ENCODE results near the gene WDFY4.

WDFY4 gene

DNA sequence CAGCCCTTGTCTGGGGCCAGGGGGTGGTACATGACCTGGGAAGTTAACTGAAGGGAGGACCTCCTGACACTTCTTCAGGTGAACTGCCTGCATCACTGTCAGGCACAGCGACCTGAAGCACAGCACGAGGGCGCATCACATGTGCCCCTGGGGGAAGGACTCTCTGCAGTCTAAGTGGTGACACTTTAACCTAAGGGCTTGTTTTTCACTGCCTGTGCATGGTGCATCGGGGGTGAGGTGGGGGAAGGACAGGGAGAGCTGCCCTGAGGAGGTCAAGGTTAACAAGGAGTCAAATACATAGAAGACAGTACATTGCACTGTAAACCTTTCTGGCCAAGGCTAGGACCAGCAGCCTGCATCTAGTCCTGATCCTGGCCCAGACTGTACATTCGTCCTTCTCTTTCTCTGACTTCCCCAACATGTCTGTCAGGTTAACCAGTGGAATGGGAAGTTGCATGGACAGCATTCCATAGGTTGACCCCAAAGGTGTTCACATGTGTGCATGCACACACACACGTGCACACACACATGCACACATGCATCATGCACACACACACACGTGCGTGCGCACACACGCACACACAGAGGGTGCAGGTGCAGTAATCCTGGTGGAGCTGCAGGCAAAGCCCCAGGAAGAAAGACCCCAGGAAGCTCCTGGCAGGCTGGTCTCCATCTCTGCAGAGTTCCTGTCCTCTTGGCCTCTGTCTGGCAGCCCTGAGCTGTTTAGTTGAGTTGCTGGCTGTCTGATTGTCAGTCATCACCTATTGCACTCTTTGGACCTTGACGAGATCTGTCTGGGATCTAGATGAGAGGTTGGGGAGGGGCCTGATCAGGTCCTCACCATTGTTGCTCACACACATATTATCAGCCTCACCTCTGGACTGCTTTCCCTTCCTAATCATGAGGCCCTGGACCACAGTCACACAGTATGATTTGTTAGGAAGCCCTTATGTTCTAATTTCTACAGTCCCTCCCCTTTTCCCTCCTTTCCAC is 37.8 kb downstream of the WDFY4 start:
- no peak for DNase-seq

DNA sequence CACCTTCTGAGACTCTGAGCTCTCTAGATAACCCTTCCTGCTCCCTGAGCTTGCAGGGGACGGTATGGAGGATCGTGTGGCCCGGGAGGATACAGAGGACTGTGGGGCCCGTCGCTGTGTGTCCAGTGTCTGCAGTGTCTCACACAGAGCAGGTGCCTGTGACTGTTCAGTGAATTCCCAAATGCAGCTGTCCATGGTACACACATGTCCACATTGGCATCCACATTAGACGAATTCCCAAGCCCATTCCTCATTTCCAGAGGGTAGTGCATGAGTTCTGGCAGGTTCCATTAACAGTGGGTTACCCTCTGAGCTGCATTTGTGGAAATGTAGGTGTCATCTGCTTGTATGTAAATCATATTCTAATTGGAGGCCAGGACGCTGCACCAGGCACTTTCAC is 39.5 kb downstream of the WDFY4 start:
- no peak for DNase-seq

DNA sequence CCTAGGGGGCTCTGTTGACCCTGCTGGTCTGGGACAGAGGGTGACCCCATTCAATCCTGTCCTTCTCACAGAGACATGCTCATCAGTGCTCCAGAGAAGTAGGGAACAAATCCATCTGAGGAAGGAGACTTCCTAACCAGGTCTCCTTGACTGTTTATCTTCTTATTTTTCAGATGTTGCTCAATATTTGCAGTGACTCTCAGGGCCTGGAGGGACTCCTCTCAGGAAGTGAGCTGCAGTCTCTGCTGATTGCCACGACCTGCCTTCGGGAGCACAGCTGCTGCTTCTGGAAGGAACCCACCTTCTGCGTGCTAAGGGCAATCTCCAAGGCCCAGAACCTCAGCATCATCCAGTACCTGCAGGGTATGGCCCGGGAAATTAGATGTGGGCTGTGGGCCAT is 41.0 kb downstream of the WDFY4 start:
- no peak for DNase-seq

DNA sequence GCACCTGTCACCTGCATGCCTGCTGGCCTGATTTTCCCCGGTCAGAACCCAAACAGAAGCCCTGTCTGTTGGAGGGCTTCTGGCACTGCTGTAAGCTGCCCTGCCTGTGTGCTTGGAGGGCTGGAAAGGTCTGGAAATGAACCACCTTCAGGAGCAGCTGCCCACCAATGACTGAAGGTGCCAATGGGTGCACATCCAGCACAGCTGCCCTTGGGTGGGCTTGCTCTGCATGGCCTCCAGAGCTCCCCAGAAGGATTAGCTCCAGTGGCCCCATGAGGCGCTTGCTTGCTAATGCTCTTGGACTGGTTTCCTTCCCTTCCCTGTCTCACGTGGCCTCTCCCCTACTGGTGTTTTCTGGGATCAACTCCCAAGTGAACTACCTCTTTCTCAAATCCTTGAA is 43.2 kb downstream of the WDFY4 start:
- no peak for DNase-seq

DNA sequence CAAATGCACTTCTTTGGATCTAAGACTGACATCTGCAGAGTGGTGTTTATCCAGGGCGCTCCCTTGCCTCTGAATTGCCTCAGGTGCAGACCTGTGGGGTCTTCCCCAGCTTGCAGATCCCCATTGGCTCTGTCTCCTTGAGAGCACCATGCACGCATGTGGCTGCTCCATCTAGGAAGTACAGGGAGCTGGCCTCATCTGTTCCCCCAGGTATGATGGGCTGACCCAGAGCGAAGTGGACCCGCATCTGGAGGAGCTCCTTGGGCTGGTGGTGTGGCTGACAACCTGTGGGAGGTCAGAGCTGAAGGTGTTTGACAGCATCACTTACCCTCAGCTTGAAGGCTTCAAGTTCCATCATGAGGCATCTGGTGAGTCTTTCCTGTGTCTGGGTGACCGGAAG is 44.5 kb downstream of the WDFY4 start:
- no peak for DNase-seq

DNA sequence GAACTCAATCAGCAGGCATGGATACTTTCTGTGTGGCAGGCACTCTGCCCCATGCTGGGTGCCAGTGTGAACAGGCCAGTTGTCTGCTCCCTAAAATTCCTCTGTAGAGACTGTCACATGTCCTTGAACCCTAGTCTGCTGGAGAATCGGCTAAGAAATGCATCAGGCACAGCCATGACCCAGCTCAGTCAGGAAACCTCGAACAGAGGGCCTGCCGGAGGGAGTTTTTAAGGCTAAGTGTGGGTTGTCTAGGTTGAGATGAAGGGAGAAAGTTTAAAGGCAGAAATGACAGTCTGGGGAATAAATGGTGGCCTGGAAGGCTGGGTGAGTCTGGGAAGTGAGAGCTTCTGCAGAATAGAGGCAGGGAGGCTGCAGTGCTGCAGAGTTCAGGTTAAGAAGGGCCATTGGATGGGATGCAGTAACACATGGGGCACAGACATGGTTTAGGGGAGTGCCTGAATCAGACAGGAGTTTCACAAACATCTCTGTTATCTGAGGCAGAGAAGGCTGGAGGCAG is 45.3 kb downstream of the WDFY4 start:
- DNase-seq: no peak

DNA sequence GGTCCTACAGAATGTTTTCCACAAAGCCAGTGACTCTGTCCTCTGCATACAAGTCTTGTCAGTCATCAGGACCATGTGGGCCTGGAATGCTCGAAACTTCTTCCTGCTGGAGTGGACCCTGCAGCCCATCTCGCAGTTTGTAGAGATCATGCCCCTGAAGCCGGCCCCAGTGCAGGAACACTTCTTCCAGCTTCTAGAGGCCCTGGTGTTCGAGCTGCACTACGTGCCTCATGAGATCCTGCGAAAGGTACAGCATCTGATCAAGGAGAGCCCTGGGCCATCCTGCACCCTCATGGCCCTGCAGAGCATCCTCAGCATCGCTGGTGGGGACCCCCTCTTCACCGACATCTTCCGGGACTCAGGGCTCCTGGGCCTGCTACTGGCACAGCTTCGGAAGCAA is 46.5 kb downstream of the WDFY4 start:
- no peak for DNase-seq

DNA sequence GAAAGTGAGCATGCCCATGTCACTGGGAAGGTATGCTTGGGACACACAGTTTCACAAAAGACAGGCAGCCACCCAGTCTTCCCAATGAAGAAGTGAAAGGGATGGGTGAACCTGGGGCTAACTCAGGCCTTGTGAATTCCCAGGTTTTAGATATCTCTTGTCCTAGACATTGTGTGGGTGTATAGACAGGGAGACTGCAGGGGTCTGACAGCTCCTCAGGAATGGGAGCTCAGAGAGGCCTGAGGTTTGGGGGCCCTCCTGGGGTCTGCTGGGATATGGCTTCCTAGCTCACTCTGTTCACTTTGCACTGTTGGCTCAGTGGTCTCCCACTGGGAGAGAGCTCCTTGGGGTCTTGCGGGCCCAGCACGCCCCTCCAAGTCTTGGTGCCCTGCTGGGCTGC is 47.0 kb downstream of the WDFY4 start:
- no peak for DNase-seq

DNA sequence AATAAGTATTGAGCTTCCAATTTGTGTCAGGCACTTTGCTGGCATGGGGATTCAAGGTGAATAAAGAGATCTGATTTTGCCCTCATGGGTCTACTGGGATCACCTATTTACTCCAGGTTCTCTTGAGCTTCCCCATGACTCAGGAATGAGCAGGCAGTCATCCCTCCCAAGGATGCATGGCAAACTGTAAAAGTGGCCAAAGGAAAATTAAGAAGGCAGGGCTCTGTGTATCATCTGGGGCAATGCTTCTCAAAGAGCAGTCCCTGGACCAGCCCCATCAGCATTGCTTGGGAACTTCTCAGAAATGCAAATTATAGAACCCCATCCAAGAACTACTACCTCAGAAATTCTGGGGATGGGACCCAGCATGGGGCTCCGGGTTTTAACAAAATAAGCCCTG is 48.7 kb downstream of the WDFY4 start:
- no peak for DNase-seq

DNA sequence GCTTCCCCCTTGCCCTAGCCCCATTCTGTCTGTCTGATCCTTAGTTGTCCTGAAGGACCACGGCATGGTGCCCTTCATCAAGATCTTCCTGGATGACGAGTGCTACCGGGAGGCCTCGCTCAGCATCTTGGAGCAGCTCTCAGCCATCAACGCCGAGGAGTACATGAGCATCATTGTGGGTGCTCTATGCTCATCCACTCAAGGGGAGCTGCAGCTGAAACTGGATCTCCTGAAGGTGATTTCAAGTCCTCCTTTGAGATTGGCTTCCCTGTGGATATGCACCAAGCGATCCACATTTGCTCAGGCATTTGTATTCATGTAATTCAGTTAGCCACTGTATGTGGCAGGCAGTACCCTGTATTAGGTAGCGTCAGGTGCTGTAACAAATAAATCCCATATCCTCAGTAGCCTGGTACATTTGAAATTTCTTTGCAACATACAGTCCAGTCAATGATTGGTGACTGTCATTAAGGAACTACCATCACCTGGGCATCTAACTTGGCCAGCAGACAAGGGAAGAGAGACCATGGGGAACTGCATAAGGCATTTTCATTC is 51.2 kb downstream of the WDFY4 start:
- no peak for DNase-seq

DNA sequence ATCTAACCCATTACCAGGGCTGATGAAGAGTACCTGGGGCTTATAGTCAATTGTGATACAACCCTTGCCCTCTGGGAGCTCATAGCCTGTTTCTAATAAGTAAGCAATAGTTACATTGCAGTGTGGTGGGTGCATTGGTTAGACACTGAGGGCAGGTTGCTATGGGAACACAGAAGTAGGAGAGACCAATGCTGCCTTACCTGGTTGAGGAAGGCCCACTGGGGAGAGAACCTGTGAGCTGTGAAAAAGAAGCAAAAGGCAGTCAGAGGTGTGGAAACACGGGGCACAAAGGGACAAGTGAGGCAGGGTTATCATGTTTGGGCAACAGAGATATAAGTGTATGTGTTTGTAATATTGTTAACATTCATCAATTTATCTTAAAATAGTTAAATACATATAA is 51.9 kb downstream of the WDFY4 start:
- no peak for DNase-seq

DNA sequence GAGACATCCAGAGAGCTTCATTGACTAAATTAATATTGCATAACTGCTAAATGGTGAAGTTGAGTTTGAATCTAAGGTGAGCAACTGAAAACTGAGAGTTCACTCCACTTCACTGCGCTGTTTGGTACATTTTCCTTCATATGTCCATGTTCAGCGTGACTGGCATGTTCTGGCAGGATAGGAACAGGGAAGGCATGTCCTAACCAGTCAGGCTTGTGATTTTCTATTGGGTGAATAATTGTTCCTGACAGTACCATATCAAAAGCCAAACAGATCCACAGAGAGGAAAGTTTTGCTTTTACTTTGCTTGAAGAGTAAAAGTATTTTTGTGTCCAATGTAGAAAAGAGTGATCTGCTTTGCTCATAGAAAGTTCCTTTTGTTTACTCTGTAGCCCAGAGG is 53.2 kb downstream of the WDFY4 start:
- DNase-seq: no peak

DNA sequence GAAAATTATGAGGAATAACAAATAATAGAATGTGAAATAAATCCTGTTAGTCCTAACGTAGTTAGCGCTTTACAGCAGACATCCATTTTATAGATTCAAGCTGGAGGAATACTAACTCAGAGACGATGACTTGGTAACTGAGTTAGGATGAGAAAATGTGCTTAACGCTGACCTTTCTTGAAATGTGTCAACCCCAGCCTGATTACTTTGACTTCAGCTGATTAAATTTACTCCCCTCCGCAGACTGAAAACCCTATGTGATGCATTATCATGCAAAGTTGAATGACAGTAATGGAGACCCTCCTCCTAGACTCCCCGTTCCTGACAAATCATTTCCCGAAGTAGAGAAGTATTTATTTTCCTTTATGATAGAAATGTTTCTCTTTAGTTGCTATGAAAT is 54.5 kb downstream of the WDFY4 start:
- DNase-seq: no peak

DNA sequence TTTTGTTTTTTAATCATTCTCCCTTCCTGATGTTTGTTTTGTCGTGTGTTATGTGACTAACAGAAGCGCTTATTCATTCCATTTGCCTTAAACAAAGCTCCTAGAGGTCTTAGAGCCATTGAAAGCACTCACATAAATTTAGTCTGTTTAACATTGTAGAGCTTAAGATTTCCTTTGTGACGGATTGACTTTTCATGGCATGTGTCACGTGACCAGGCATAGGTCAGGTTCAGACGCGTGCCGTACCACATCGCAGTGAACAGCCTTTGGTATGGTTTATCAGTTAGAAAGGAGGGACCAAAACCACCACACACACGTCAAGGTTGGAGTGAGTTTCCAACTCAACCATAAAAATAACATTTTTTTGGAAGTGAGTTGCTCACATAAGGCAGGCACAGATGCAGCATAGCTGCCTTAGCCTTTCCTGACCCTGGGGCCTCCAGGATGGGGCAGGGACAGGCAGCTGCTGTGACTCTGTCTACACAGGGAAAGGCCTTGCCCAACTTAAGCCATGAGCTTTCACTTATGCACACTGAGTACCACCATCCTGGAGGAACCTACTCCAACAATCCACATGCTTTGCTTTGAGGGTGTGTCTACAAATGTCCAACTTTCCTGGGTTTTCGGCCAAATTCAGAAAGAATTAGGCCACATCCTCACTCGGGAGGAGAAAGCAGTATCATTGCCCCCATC is 55.5 kb downstream of the WDFY4 start:
- no peak for DNase-seq

DNA sequence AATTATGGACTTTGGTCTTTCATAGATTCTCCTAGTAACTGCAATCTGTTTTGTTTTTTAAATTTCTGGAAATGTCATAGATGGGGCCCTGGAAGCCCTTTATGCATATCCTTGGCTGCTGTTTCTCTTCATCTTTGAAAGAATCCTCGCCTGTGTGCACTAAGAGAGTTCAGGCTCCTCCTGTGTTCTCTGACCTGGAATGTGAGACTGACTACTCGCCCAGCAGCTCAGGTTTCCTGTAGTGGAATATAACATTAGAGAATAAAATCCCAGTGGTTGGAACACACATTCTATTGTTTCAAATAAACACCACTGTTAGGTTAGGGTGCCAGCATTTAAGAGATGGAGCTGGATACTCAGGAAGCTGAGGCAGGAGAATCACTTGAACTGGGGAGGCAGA is 56.3 kb downstream of the WDFY4 start:
- no peak for DNase-seq

DNA sequence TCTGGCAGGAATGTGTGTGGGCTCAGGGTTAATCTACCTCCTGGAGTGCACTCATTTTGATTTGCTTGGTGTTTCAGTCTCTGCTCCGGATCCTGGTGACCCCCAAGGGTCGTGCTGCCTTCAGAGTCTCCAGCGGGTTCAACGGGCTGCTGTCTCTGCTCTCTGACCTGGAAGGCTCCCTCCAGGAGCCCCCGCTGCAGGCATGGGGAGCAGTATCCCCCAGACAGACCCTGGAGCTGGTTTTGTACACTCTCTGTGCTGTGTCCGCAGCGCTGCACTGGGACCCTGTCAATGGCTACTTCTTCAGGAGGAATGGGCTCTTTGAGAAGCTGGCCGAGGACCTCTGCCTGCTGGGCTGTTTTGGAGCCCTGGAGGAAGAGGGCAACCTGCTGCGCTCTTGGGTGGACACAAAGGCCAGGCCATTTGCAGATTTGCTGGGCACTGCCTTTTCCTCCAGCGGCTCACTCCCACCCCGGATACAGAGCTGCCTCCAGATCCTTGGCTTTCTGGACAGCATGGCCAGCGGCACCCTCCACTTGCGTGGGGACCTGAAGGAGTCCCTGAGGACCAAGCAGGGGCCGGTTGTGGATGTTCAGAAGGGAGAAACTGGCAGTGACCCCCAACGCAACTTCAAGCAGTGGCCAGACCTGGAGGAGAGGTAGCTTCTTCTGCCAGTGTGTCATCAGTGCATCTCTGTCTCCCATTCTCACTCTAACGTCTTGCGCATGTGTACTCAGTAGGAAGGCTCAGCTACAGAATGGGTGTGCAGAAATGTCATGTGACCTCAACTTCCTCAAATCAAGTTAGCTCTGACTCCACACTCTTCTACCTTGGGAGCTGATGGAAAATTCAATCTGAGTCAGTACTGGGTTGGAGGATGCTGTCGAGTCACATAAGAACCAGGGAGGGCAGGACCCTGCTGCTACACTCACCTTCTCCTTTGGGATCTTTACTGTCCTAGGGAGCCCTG is 58.5 kb downstream of the WDFY4 start:
- DNase-seq: no peak

DNA sequence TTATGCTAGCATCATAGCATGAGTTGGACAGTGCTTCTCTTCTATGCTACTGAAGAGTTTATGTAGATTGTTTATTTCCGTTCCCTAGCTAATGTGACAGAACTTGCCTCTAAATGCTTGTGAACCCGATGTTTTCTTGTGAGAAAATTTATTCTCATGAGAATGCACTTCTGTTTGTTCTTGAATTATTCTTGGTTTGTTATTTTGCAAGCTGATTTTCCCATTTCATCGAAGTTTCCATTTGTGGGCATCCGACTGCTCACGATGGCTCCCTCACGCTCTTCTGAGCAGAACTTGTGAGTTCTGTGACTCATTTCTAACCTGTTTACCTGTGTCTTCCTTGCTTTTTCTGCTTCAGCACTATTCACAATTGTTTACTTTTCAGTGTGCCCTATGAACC is 59.9 kb downstream of the WDFY4 start:
- DNase-seq: no peak

DNA sequence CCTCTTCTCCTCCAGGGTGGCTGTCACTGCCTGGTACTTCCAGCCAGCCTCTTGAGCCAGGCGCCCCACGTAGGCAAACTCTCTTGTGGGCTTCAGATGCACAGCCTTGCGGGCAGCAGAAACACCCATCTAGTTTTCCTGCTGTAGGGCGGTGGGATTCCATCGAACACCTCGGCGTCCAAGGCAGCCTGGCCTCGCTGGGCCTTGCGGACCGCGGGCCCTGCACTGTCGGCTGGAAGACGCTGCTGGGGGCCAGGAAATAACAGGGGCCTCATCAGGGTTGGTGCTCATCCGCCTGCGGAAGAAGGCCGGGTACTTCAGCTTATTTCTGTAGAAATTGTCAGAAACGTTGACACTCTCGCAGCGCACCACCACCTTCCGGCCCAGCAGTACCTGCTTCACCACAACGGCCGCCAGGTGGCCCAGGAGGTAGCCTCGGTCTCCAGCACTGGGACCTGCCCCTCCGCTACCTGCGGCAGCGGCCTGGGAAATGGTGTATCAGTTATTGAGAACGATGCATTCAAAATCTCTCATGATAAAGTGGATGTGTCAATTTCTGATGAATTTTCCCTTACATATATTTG is 61.1 kb downstream of the WDFY4 start:
- DNase-seq: no peak

DNA sequence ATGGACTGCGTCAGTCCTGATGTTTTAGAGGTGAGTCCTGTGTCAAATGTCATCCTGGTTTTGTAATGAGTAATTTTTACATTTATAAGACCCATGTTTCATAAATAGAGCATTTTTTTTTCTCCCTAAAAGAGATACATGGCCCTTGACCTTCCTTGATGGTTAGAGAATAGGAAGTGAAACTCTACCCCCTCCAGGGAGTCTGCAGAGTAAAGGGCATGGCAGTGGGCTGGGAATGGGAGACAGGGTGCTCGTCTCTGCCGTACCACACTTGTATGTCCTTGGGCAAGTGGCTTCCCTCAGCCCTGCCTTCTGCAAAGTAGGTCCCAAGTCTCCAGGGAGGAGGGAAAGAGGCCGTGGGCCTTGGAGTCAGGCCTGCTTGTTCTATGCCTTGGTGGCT is 63.9 kb downstream of the WDFY4 start:
- no peak for DNase-seq

DNA sequence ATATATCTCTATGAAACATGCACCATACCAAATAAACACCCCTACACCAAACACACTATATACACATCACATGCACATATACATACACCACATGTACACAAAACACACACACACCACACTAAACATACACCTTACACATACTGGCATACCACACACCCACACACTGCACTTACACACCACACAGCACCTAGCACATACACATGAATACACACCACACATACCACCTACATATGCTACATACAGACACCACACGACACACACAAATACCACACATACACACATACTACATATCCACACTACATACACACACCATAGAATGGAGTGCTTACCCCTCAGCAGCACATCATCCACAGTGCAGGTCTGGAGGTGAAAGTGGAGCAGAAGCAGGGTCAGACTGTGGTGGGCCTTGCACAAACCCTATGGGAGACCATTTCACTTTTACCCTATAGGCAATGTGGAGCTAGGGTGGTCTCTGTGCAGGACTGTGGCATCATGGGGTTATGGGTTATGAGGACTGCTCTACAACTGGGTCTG is 64.6 kb downstream of the WDFY4 start:
- DNase-seq: no peak

DNA sequence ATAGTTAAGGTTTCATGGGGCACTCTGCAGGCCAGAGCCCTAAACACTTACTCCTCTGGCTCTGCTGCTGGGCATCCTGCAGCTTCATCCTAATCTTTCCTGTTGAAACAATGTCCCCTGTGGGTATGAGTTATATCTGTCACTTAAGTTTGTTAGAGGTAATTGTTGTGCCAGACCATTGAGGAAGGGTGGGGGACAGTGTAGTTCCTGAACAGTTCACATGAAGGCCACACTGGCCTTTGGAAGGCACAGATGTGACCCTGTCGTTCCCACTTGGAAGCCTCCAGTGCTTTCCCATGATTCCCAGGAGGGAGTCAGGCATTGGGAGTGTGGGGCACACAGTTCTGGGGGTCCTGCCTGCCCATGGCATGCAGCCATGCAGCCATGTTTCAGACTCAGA is 65.3 kb downstream of the WDFY4 start:
- no peak for DNase-seq

DNA sequence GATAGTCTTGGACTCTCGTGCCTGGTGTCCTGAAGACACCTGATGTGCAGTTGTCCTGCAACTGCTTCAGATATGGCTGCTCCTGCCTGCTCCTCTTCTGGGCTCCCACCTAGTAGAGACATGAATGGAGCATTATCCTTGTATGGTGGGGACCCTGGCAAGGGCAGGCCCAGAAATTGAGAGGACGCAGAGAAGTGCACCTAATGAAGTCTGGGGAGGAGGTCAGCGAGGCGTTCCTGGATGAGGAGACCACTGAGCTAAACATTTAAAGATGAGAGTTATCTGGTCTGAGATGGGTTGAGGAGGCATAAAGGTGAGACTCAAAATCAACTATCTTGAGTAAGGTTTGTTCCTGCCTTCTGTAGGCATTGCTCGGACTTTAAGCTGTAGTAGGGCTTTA is 66.3 kb downstream of the WDFY4 start:
- DNase-seq: no peak
